ENCODE measurements around the gene LRRC37A3. TPM values are rescaled to one million over a fixed set of nuclear protein-coding genes. Genes with fewer than 3 reads are reported as not detected.
A peak's percentile ranks its signal among the peaks of the same experiment; 100 is the strongest.
"Not testable (repeated sequence)": the region's sequence is repeated elsewhere in the genome, so short reads cannot be mapped to it uniquely, and the experiment has no call there.

The LRRC37A3 gene
- 3.1 TPM for total RNA-seq

DNA sequence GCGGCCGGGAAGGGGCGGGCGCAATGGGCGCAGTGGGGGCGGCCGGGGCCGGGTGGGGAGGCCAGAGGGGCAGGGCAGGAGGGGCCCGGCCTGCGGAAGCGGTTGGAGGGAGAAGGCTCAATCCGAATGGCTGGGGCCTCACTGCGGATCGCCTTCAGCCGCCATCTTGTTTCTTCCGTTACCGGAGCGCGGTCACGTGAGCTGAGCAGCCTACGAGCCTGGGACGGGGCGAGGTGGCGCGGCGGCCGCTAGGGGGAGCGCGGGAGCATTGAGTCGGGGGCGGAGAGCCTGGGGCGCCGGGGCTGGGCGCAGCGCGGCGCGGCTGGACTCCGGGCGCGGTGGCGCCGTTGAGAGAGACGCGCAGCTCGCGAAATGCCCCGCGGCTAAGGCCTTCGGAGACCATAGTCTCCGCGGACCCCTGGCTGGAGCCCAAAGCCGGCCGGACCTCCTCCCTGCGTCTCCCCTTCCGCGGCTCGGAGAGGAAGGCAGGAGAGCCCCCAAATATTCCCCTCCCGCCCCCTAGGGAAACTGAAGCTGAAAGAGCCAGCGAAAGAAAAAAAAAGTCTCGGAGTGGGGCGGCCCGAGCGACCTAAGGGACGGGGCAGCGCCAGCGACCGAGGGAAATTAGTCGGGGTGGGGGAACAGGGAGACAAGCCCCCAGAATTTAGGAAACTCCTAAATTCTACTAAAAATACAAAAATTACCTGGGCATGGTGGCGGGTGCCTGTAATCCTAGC lies at the start of gene LRRC37A3:
Gene LRRC37A3 (minus strand): TSS at position 190 of the 737 bp plus-strand sequence. CDS start 22,221 bp downstream, outside the sequence.
- ATAC-seq (peak; percentile 97), DNase-seq (ENCODE audit: low spot score) (peak; percentile 97)

DNA sequence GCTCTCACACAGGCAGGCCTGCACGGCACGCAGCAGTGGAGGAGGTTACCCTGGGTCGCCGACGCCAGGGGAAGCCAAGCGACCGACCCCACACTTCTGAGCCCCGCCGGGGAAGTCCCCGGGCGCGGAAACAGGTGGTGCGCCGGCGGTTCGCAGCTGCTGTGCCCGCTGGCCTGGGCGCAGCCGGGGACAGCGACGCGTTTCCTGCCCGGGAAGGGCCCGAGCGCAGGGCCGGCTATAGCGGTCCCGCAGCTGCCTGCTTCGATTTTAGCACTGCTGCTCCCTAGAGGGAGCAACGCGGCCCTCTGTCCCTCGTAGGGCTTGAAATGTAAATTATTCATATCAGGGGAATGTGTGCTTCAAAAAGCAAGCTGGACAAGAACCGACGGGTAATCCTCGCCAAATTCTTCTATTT lies 46.6 kb upstream of the LRRC37A3 start:
- DNase-seq (ENCODE audit: low spot score) (peak; percentile 76), ATAC-seq (peak; percentile 94)

GRCh38 chr17:64965256-64965872 lies 46.1 kb upstream of the LRRC37A3 start:
- DNase-seq (ENCODE audit: low spot score); ATAC-seq: not testable (repeated sequence)

- no peak for ATAC-seq
- DNase-seq (ENCODE audit: low spot score), result no peak
Measured at GRCh38 chr17:64964796-64965195, 45.5 kb upstream of the LRRC37A3 start.

GRCh38 chr17:64963814-64964213 lies 44.5 kb upstream of the LRRC37A3 start:
- not testable (repeated sequence) for ATAC-seq

GRCh38 chr17:64961563-64962378 lies 42.5 kb upstream of the LRRC37A3 start:
- DNase-seq (ENCODE audit: low spot score), result not testable (repeated sequence)
- peak; percentile 76 for ATAC-seq

More at GRCh38 chr17:64963814-64964213, 44.5 kb upstream of the LRRC37A3 start:
- DNase-seq (ENCODE audit: low spot score), result not testable (repeated sequence)

GRCh38 chr17:64951877-64952276 lies 32.6 kb upstream of the LRRC37A3 start:
- ATAC-seq, result no peak

GRCh38 chr17:64950871-64951270 lies 31.6 kb upstream of the LRRC37A3 start:
- ATAC-seq, result no peak
- no peak for DNase-seq (ENCODE audit: low spot score)

More at GRCh38 chr17:64951877-64952276, 32.6 kb upstream of the LRRC37A3 start:
- no peak for DNase-seq (ENCODE audit: low spot score)

- DNase-seq (ENCODE audit: low spot score) (no peak), ATAC-seq (no peak)
Measured at GRCh38 chr17:64947152-64947551, 27.9 kb upstream of the LRRC37A3 start.

DNA sequence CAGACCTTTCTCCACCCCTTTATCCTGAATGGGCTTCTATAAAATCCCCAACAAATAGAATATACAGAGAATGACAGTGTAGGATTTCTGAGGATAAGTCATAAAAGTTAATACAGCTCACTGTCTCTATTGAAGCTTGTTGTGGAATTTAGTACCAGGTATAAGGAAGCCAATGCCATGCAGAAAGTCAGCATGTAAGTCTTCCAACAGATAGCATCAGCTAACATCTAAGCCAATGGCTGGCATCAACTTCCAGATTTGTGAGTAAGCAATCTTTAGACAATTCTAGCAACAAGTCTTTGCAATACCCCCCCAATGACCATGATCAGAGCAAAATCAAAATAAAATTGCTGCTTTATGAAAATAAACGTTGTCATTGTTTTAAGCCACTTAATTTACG lies 22.5 kb upstream of the LRRC37A3 start:
- DNase-seq (ENCODE audit: low spot score) (no peak), ATAC-seq (no peak)

- ATAC-seq (no peak), DNase-seq (ENCODE audit: low spot score) (no peak)
Measured at GRCh38 chr17:64941045-64941444, 21.8 kb upstream of the LRRC37A3 start.

GRCh38 chr17:64940055-64940454 lies 20.8 kb upstream of the LRRC37A3 start:
- ATAC-seq, result no peak

DNA sequence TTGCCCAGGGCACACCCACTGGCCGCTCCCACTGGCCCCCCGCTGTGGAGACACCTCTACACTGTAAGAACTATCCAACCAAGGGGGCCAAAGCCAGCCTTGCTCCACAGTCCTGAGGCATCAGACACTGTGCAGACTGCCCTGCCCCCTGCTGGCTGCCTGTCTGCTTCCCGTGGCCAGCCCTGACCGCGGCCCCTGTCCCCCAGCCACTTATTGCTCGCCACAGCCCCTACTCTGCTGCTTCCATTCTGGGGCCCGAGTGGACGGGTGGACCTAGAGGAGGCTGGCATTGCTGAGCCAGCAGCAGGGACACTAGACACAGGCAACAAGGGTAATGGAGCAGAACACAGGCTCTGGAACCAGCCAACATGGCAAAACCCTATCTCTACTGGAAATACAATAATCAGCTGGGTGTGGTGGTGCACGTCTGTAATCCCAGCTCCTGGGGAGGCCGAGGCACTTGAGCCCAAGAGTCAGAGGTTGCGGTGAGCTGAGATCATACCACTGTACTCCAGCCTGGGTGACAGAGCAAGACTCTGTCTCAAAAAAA lies 19.7 kb upstream of the LRRC37A3 start:
- ATAC-seq, result peak; percentile 85
- no peak for DNase-seq (ENCODE audit: low spot score)

More at GRCh38 chr17:64940055-64940454, 20.8 kb upstream of the LRRC37A3 start:
- no peak for DNase-seq (ENCODE audit: low spot score)

- ATAC-seq (no peak), DNase-seq (ENCODE audit: low spot score) (no peak)
Measured at GRCh38 chr17:64938290-64938689, 19.0 kb upstream of the LRRC37A3 start.

GRCh38 chr17:64936117-64936516 lies 16.8 kb upstream of the LRRC37A3 start:
- no peak for ATAC-seq
- no peak for DNase-seq (ENCODE audit: low spot score)

GRCh38 chr17:64934284-64934778 lies 15.1 kb upstream of the LRRC37A3 start:
- not testable (repeated sequence) for DNase-seq (ENCODE audit: low spot score); ATAC-seq

- peak; percentile 64 for ATAC-seq
- DNase-seq (ENCODE audit: low spot score), result not testable (repeated sequence)
Measured at GRCh38 chr17:64932850-64933249, 13.6 kb upstream of the LRRC37A3 start.

- ATAC-seq; DNase-seq (ENCODE audit: low spot score): not testable (repeated sequence)
Measured at GRCh38 chr17:64930374-64930773, 11.1 kb upstream of the LRRC37A3 start.

- not testable (repeated sequence) for DNase-seq (ENCODE audit: low spot score); ATAC-seq
Measured at GRCh38 chr17:64929419-64930209, 10.3 kb upstream of the LRRC37A3 start.

DNA sequence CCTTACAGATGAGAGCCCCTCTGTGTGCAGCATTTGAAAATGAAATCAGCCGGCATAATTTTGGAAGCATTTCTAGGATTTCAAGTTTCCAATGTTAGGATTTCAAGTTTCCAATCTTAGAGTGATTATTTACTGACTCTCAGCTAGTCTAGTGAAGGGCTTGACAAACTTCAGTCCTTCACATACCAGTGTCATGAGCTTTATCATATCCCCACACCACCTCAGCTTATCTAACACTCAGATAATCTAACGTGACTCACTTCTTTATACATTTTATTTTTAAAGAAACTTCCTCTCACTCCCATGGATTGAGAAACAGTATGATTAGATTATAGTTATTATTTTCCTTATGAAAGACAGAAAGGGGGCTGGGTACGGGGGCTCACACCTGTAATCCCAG lies 9.4 kb upstream of the LRRC37A3 start:
- not testable (repeated sequence) for DNase-seq (ENCODE audit: low spot score); ATAC-seq
